Nephron (organoid): ENCODE data around the gene OR52E1.

Source experiments
- H3K27ac Mint-ChIP-seq, 3 experiments: 2 replicates each; pipeline ENCODE4 v1.8.0; 2020; ENCODE audit warnings: mixed read lengths in 3 of 3, mild to moderate bottlenecking in 2 of 3, moderate library complexity in 1 of 3
- H3K27me3 Mint-ChIP-seq: 2 replicates; pipeline ENCODE4 v1.8.0; 2021; ENCODE audit warnings: low read depth, mild to moderate bottlenecking, moderate library complexity, mixed read lengths
- H3K36me3 Mint-ChIP-seq: 2 replicates; pipeline ENCODE4 v1.8.0; 2020; ENCODE audit warnings: low read depth, mixed read lengths
- H3K4me1 Mint-ChIP-seq: 2 replicates; pipeline ENCODE4 v1.8.0; 2020; ENCODE audit warnings: mixed read lengths
- H3K4me3 Mint-ChIP-seq, 3 experiments: 2 replicates each; pipeline ENCODE4 v1.8.0; 2020; ENCODE audit warnings: mild to moderate bottlenecking in 3 of 3, mixed read lengths in 3 of 3, moderate library complexity in 2 of 3
- H3K9me3 Mint-ChIP-seq: 2 replicates; pipeline ENCODE4 v1.8.0; 2020; ENCODE audit warnings: mixed read lengths
- CTCF ChIP-seq, 3 experiments: fragments of 200-600 bp; sonication (generic); IDR thresholded peaks; one replicate each; pipeline ENCODE4 v1.5.0; 2021; ENCODE audit warnings: antibody characterized with exemption in 3 of 3; ENCODE audit not compliant: unreplicated experiment in 3 of 3

Gene OR52E1

GRCh38 chr11:5092821-5093585, 23.6 kb downstream of the OR52E1 start:
- no peaks in the 10 kb centered on the region for H3K4me1 Mint-ChIP-seq
- H3K9me3 Mint-ChIP-seq = no peaks in the 10 kb centered on the region
- TF ChIP-seq CTCF (IDR thresholded peaks at IDR 0.05; ENCODE audit: unreplicated experiment in 3 of 3) = no peak
- no peaks in the 10 kb centered on the region for H3K36me3 Mint-ChIP-seq
- no peak overlapping the region for H3K27ac Mint-ChIP-seq
- no peaks in the 10 kb centered on the region for H3K27me3 Mint-ChIP-seq
- no peak overlapping the region for H3K4me3 Mint-ChIP-seq

GRCh38 chr11:5096011-5096410, 26.6 kb downstream of the OR52E1 start:
- no peaks in the 10 kb centered on the region for H3K27me3 Mint-ChIP-seq
- H3K4me1 Mint-ChIP-seq = no peaks in the 10 kb centered on the region
- TF ChIP-seq CTCF (IDR thresholded peaks at IDR 0.05; ENCODE audit: unreplicated experiment in 3 of 3) = no peak
- H3K4me3 Mint-ChIP-seq = no peak overlapping the region
- H3K27ac Mint-ChIP-seq = no peak overlapping the region
- H3K9me3 Mint-ChIP-seq = no peaks in the 10 kb centered on the region
- no peaks in the 10 kb centered on the region for H3K36me3 Mint-ChIP-seq

- no peaks in the 10 kb centered on the region for H3K9me3 Mint-ChIP-seq
- H3K4me1 Mint-ChIP-seq = peaks cover 8% of the 10 kb centered on the region
- TF ChIP-seq CTCF (IDR thresholded peaks at IDR 0.05; ENCODE audit: unreplicated experiment in 3 of 3) = no peak
- H3K4me3 Mint-ChIP-seq = no peak overlapping the region
- no peaks in the 10 kb centered on the region for H3K36me3 Mint-ChIP-seq
- H3K27me3 Mint-ChIP-seq = no peaks in the 10 kb centered on the region
- H3K27ac Mint-ChIP-seq = no peak overlapping the region
Observed at GRCh38 chr11:5102246-5102645, 32.9 kb downstream of the OR52E1 start.

GRCh38 chr11:5103066-5103465, 33.7 kb downstream of the OR52E1 start:
- Mint-ChIP-seq H3K4me3 (no peak overlapping the region), H3K27me3 (no peaks in the 10 kb centered on the region), H3K36me3 (no peaks in the 10 kb centered on the region), H3K4me1 (peaks cover 8% of the 10 kb centered on the region), H3K27ac (no peak overlapping the region), H3K9me3 (no peaks in the 10 kb centered on the region)
- no peak for TF ChIP-seq CTCF (IDR thresholded peaks at IDR 0.05; ENCODE audit: unreplicated experiment in 3 of 3)

- Mint-ChIP-seq H3K36me3 (no peaks in the 10 kb centered on the region), H3K4me1 (peaks cover 5% of the 10 kb centered on the region)
Observed at GRCh38 chr11:5107285-5107684, 37.9 kb downstream of the OR52E1 start.

More at GRCh38 chr11:5107285-5107684, 37.9 kb downstream of the OR52E1 start:
- Mint-ChIP-seq H3K9me3 (no peaks in the 10 kb centered on the region), H3K27ac (no peak overlapping the region), H3K4me3 (no peak overlapping the region), H3K27me3 (no peaks in the 10 kb centered on the region)
- no peak for TF ChIP-seq CTCF (IDR thresholded peaks at IDR 0.05; ENCODE audit: unreplicated experiment in 3 of 3)
